Heart left ventricle (tissue), 13 donors: ENCODE results near the gene COL17A1.

ENCODE experiments used
- POLR2A ChIP-seq, 2 donors: fragments of 450-650 bp; IDR thresholded peaks; one replicate each; pipeline ENCODE4 v1.6.1; 2017; ENCODE audit warnings: antibody characterized with exemption in 2 of 2, mild to moderate bottlenecking in 2 of 2, moderate library complexity in 2 of 2
- TF ChIP-seq, protein P1 (sequence below), 12 donors: fragments of 200-600 bp; sonication (generic) in 4 of 12; IDR thresholded peaks; one replicate each; pipeline versions ENCODE4 v1.5.0 to v1.8.0; 2018 to 2022; ENCODE audit warnings: antibody characterized with exemption in 12 of 12, mild to moderate bottlenecking in 5 of 12
- donor health status: ischemic (EF 13 %, LVEDD 7.1; RV severe dilation, severe dysfunction).
- donor health status: DM: no; HTN: yes; CAD: no.
- donor health status: DM: no; HTN: no; CAD: no.
- donor health status: ischemic (EF 25% LVEDD 6.9; RV normal size, moderate dysfunction).
- donor health status: ischemic (EF 25% LVEDD 5.7; RV mildly dilated, moderate dysfunction).
- donor health status: ischemic (EF 35%, LVEDD 5.7; RV mildly dilated, moderate dysfunction).
- donor health status: nonischemic (EF 11% LVEDD 7.7; RV severe dilation, severe dysfunction).
- donor health status: DM: yes; HTN: yes; CAD: no.
- donor health status: PGD.
- donor health status: ischemic (EF 29% LVEDD 5.4; RV normal size, mild dysfunction).
- donor health status: nonischemic (EF 23%, LVEDD 6.1; RV moderate dilation, normal function).

DNA sequence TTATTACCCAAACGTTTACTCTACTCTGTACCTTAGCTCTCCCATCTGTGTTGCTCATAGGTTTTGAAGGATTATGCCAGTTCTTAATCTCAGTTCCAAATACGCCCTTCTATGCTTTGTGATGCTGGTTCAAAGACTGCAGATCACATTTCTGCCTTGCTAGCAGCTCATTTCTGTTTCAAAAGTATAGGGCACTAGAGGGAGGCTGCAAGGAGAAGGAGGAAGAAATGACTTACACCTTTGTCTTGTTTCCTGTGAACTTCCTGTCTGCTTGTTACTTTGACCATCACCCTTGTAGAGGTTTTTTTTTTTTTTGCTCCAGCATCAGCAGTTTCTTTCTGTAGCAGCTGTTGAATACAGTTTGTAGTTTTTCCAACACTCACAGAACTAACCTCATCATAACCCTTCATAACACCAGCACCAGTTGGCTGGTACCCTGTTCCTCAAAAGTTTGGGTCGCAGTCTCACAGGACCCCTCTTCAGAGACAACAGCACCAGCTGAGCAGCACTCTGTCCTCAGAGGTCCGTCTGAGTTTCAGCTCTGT lies 102.2 kb downstream of the COL17A1 start:
- TF ChIP-seq, protein P1, sequence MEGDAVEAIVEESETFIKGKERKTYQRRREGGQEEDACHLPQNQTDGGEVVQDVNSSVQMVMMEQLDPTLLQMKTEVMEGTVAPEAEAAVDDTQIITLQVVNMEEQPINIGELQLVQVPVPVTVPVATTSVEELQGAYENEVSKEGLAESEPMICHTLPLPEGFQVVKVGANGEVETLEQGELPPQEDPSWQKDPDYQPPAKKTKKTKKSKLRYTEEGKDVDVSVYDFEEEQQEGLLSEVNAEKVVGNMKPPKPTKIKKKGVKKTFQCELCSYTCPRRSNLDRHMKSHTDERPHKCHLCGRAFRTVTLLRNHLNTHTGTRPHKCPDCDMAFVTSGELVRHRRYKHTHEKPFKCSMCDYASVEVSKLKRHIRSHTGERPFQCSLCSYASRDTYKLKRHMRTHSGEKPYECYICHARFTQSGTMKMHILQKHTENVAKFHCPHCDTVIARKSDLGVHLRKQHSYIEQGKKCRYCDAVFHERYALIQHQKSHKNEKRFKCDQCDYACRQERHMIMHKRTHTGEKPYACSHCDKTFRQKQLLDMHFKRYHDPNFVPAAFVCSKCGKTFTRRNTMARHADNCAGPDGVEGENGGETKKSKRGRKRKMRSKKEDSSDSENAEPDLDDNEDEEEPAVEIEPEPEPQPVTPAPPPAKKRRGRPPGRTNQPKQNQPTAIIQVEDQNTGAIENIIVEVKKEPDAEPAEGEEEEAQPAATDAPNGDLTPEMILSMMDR (IDR thresholded peaks at IDR 0.05): no peak
- TF ChIP-seq POLR2A (IDR thresholded peaks at IDR 0.05): no peak
